Central memory CD8-positive, alpha-beta T cell (primary cell): Measurements from ENCODE around the gene ARPC4.

Source experiments
- ATAC-seq: fragments of 150-1000 bp; cut with Tn5 transposase; replicated peaks from 2 replicates; pipeline ENCODE4 v1.10.0; 2022; ENCODE audit warnings: mild to moderate bottlenecking, moderate FRiP score, moderate number of reproducible peaks; ENCODE audit not compliant: poor library complexity, severe bottlenecking; ENCODE audit errors: extremely low read depth
- DNase-seq, 2 donors: peaks; one replicate each; pipeline ENCODE4 v3.0.0; 2021; ENCODE audit warnings: low spot score in 2 of 2
- H3K27ac Mint-ChIP-seq: one replicate; pipeline ENCODE4 v1.8.0; 2022; ENCODE audit warnings: low read depth, mild to moderate bottlenecking, moderate library complexity, mixed read lengths
- H3K27me3 Mint-ChIP-seq: one replicate; pipeline ENCODE4 v1.8.0; 2022; ENCODE audit warnings: mixed read lengths
- H3K36me3 Mint-ChIP-seq: one replicate; pipeline ENCODE4 v1.8.0; 2022; ENCODE audit warnings: mild to moderate bottlenecking, moderate library complexity, mixed read lengths; ENCODE audit not compliant: insufficient read depth
- H3K4me1 Mint-ChIP-seq: one replicate; pipeline ENCODE4 v1.8.0; 2022; ENCODE audit warnings: mixed read lengths
- H3K4me3 Mint-ChIP-seq: one replicate; pipeline ENCODE4 v1.8.0; 2022; ENCODE audit warnings: mild to moderate bottlenecking, moderate library complexity, mixed read lengths
- H3K9me3 Mint-ChIP-seq: one replicate; pipeline ENCODE4 v1.8.0; 2022; ENCODE audit warnings: mixed read lengths

Gene ARPC4

DNA sequence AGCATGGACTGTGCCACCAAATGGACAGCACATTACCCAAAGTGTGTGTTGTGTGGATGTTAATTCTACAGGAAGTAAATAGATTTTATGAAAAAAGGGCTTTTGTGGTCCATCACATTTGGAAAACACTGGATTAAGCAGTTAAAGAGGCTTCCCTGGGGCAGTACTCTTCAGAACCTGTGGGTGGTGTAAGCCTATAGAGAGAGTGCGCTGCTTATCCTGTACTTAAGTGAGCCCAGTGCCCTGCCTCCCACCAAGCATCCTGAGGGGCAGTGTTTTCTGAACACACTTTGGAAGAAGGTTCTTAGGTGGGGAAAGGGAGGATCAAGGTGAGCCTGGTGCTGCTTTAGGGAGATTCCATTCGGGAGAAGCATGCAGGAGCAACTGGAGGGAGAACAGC, 28.1 kb downstream of the ARPC4 start:
- no peak for DNase-seq
- Mint-ChIP-seq H3K36me3 (peaks cover 5% of the 10 kb centered on the region), H3K27ac (no peak overlapping the region), H3K27me3 (no peaks in the 10 kb centered on the region), H3K4me1 (no peaks in the 10 kb centered on the region), H3K4me3 (no peak overlapping the region), H3K9me3 (no peaks in the 10 kb centered on the region)
- ATAC-seq: no peak

GRCh38 chr3:9825451-9826040, 32.7 kb downstream of the ARPC4 start:
- H3K27ac Mint-ChIP-seq: no peak overlapping the region

DNA sequence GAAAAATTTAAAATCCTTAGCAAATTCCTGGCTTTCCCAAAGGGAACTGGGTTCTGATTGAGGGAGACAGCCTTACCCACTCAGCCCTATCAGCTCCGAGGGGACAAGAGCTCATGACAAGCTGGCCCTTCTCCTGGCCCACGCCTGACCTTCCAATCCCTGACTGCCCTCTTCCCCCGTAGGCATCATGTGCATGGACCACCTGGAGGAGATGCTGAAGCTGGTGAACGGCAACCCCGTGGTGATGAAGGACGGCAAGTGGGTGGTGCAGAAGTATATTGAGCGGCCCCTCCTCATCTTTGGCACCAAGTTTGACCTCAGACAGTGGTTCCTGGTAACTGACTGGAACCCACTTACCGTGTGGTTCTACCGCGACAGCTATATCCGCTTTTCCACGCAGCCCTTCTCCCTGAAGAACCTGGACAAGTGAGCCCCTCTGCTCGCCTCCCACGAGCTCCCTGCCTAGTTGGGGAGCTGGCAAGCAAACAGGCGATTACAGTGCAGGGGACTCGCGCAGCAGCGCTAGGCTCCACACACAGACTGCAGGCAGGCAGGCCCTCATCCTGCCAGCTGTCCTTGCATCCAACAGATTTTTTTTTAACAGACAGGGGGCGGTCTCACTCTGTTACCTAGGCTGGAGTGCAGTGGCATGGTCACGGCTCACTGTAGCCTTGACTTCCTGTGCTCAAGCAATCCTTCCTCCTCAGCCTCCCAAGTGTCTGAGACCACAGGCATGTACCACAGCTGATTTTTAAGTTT, 34.1 kb downstream of the ARPC4 start:
- no peak for ATAC-seq
- Mint-ChIP-seq H3K27me3 (no peaks in the 10 kb centered on the region), H3K4me1 (peaks cover 13% of the 10 kb centered on the region), H3K27ac (no peak overlapping the region), H3K9me3 (no peaks in the 10 kb centered on the region), H3K4me3 (no peak overlapping the region), H3K36me3 (peaks cover 9% of the 10 kb centered on the region)
- DNase-seq: no peak

More at GRCh38 chr3:9825451-9826040, 32.7 kb downstream of the ARPC4 start:
- Mint-ChIP-seq H3K9me3 (no peaks in the 10 kb centered on the region), H3K36me3 (peaks cover 10% of the 10 kb centered on the region), H3K27me3 (no peaks in the 10 kb centered on the region), H3K4me3 (no peak overlapping the region), H3K4me1 (peaks cover 4% of the 10 kb centered on the region)
- no peak for DNase-seq
- ATAC-seq: no peak

- H3K36me3 Mint-ChIP-seq: peaks cover 9% of the 10 kb centered on the region
- no peaks in the 10 kb centered on the region for H3K27me3 Mint-ChIP-seq
- no peak overlapping the region for H3K27ac Mint-ChIP-seq
- H3K9me3 Mint-ChIP-seq: no peaks in the 10 kb centered on the region
- H3K4me3 Mint-ChIP-seq: no peak overlapping the region
- DNase-seq (no peak), ATAC-seq (no peak)
- H3K4me1 Mint-ChIP-seq: peaks cover 13% of the 10 kb centered on the region
Observed at GRCh38 chr3:9828801-9829755, 36.2 kb downstream of the ARPC4 start.

DNA sequence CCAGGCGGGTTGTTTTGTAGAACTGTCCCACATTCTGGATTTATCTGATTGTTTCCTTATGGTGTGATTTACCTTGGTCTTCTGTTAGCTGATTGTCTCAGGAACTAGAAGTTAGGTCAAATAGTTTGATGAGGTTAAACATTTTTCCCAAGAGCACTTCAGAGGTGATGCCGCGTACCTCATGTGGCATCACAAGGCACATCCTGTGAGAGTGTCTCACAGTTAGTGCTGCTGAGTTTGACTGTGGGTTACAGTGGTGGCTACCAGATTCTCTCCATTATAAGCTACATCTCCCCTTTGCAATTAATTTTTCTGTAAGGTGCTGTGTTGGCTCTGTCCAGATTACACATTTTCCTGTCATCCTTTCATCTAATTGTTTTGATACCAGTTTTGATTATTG, 38.4 kb downstream of the ARPC4 start:
- H3K4me1 Mint-ChIP-seq: peaks cover 13% of the 10 kb centered on the region
- no peak for DNase-seq
- no peaks in the 10 kb centered on the region for H3K27me3 Mint-ChIP-seq
- peaks cover 11% of the 10 kb centered on the region for H3K36me3 Mint-ChIP-seq
- ATAC-seq: no peak
- H3K4me3 Mint-ChIP-seq: no peak overlapping the region
- no peaks in the 10 kb centered on the region for H3K9me3 Mint-ChIP-seq
- peak overlapping the region; percentile 3 for H3K27ac Mint-ChIP-seq

- H3K4me3 Mint-ChIP-seq: no peak overlapping the region
- H3K4me1 Mint-ChIP-seq: peaks cover 9% of the 10 kb centered on the region
- no peak overlapping the region for H3K27ac Mint-ChIP-seq
- DNase-seq: no peak
- no peaks in the 10 kb centered on the region for H3K9me3 Mint-ChIP-seq
- H3K36me3 Mint-ChIP-seq: peaks cover 9% of the 10 kb centered on the region
- no peak for ATAC-seq
- no peaks in the 10 kb centered on the region for H3K27me3 Mint-ChIP-seq
Observed at GRCh38 chr3:9833078-9833477, 40.2 kb downstream of the ARPC4 start.

- DNase-seq (no peak), ATAC-seq (no peak)
- H3K4me3 Mint-ChIP-seq: no peak overlapping the region
- peaks cover 9% of the 10 kb centered on the region for H3K4me1 Mint-ChIP-seq
- H3K27me3 Mint-ChIP-seq: no peaks in the 10 kb centered on the region
- peaks cover 11% of the 10 kb centered on the region for H3K36me3 Mint-ChIP-seq
- H3K27ac Mint-ChIP-seq: no peak overlapping the region
- H3K9me3 Mint-ChIP-seq: no peaks in the 10 kb centered on the region
Observed at GRCh38 chr3:9834520-9835380, 41.9 kb downstream of the ARPC4 start.

DNA sequence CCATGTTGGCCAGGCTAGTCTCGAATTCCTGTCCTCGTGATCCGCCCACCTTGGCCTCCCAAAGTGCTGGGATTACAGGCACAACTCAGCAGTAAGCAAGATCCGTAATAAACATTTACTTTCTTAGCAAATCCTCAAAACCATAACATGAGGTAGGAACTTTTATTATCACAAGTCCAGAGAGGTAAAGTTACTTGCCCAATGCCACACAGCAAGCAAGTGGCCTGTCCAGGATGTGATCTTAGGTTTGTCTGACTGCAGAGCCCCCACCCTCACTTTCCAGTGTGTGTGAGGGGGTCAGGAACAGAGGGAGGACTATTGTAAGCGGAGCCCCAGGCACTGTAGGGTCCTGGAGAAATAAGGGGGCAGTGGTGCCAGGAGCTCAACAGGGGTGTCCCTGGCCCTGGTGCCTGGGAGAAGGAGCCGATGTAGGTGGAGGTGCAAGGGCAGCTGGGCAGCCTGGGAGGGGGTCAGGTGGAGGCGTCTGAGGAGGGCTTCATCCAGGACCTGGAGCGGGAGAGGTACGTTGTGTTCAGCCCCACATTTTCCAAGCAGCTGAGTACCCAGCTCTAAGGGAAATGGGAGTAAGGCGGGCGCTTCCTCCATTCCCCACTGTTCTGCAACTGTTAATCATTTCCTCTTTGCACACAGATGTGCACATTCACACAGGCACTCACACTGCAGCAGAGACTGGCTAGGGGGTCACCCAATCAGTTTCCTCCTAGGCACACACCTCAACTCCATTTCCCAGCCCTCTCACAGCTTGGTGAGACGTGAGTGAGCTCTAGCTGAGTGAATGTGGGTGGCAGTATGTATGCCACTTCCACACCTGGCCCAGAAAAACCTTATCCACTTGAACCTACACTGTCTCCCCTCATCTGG, 45.1 kb downstream of the ARPC4 start:
- ATAC-seq: no peak
- Mint-ChIP-seq H3K36me3 (peaks cover 10% of the 10 kb centered on the region), H3K4me3 (no peak overlapping the region), H3K4me1 (peaks cover 12% of the 10 kb centered on the region), H3K27me3 (no peaks in the 10 kb centered on the region), H3K27ac (peak overlapping the region; percentile 38), H3K9me3 (no peaks in the 10 kb centered on the region)
- DNase-seq: no peak

DNA sequence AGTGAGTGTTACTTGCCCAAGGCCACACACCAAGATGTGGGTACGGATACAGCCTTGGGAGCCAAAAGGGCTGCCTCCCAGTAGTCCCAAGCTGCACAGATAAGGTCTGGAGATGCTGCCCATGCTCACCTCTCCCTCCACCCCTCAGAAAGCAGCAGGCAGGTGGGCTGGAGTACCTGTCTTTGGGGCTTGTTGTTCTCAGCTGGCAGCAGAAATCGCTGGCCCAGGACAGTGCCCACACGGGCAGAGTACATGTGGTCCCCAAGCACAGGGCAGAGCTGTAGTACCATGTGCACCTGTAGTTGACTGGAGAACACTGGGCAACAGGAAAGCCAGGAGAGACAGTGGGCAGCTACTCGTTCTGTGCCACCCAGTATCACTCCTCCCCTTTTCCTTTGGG, 46.0 kb downstream of the ARPC4 start:
- peaks cover 20% of the 10 kb centered on the region for H3K4me1 Mint-ChIP-seq
- no peak overlapping the region for H3K27ac Mint-ChIP-seq
- no peaks in the 10 kb centered on the region for H3K27me3 Mint-ChIP-seq
- H3K4me3 Mint-ChIP-seq: no peak overlapping the region
- H3K36me3 Mint-ChIP-seq: peaks cover 14% of the 10 kb centered on the region
- no peaks in the 10 kb centered on the region for H3K9me3 Mint-ChIP-seq
- ATAC-seq (no peak), DNase-seq (no peak)

- DNase-seq (no peak), ATAC-seq (no peak)
- peaks cover 22% of the 10 kb centered on the region for H3K4me1 Mint-ChIP-seq
- H3K36me3 Mint-ChIP-seq: peaks cover 14% of the 10 kb centered on the region
- no peak overlapping the region for H3K27ac Mint-ChIP-seq
- H3K4me3 Mint-ChIP-seq: no peak overlapping the region
- H3K27me3 Mint-ChIP-seq: no peaks in the 10 kb centered on the region
- no peaks in the 10 kb centered on the region for H3K9me3 Mint-ChIP-seq
Observed at GRCh38 chr3:9841015-9841414, 48.1 kb downstream of the ARPC4 start.

DNA sequence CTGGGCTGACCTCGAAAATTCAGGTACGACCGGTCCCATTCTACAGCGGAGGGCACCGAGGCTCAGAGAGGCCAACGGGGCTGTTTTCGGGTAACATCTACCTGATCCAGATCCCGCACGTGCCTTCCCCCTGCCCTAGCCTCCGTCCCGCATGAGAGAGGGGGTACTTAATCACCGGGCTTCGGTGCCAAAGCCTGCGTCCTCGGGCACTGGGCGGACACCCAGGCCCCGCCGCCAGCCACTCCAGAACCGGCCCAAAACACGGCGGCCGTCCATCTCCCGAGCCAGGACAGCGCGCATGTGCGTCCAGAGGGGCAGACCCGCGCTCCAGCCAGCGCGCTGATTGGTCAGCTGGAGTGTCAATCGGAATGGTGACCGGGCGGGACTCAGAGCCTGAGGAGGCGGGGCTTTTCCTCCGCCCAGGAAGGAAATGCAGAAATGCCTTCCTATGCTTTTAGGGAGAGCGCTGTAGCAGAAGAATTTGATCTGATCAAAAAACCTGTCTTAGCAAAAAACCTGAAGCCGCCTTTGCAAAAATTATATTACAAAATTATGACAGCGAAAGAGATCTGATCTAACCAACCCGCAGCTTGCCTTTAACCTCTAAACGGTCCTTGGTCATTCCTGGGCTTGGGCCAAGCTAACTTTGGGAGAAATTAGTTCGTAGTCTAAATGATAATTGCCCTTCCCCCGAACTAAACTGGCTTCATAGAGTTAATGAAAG, 51.0 kb downstream of the ARPC4 start, which contains the start of gene RPUSD3:
TSS of gene RPUSD3 (minus strand) at position 294 of the 724 bp plus-strand sequence. CDS start at position 276, 18 bp downstream.
- H3K36me3 Mint-ChIP-seq: peaks cover 12% of the 10 kb centered on the region
- peak within 1 kb of the TSS; percentile 99 for H3K4me3 Mint-ChIP-seq
- peaks cover 22% of the 10 kb centered on the region for H3K4me1 Mint-ChIP-seq
- no peaks in the 10 kb centered on the region for H3K27me3 Mint-ChIP-seq
- no peaks in the 10 kb centered on the region for H3K9me3 Mint-ChIP-seq
- H3K27ac Mint-ChIP-seq: peak within 1 kb of the TSS; percentile 92
- DNase-seq: peak; percentile 92 to 99
- ATAC-seq: peak; percentile 98
